Fibroblast of the aortic adventitia (primary cell): Measurements from ENCODE around the gene CCNY. TPM values are rescaled to one million over a fixed set of nuclear protein-coding genes. Genes with fewer than 3 reads are reported as not detected.

Source experiments
- DNase-seq: peaks from one replicate; pipeline ENCODE4 v3.0.0-alpha.2; 2010; ENCODE audit warnings: low read depth
- H3K4me3 ChIP-seq: 2 replicates; pipeline ENCODE4 v1.5.1; 2011; ENCODE audit warnings: low read depth, mild to moderate bottlenecking, control low read depth, low read length, moderate library complexity
- CTCF ChIP-seq: IDR thresholded peaks from 2 replicates; pipeline ENCODE4 v1.5.1; 2011; ENCODE audit warnings: mild to moderate bottlenecking, low read length, control low read depth, inconsistent platforms; ENCODE audit not compliant: insufficient read depth
- total RNA-seq: library from RNA; depleted of rRNA; stranded (reverse); fragments of >200 nt; gene quantifications from 2 replicates; pipeline ENCODE4 v1.2.3, GENCODE V29; 2012; ENCODE audit warnings: low replicate concordance

The CCNY gene
- total RNA-seq, 1 donor = 55.4 TPM

DNA sequence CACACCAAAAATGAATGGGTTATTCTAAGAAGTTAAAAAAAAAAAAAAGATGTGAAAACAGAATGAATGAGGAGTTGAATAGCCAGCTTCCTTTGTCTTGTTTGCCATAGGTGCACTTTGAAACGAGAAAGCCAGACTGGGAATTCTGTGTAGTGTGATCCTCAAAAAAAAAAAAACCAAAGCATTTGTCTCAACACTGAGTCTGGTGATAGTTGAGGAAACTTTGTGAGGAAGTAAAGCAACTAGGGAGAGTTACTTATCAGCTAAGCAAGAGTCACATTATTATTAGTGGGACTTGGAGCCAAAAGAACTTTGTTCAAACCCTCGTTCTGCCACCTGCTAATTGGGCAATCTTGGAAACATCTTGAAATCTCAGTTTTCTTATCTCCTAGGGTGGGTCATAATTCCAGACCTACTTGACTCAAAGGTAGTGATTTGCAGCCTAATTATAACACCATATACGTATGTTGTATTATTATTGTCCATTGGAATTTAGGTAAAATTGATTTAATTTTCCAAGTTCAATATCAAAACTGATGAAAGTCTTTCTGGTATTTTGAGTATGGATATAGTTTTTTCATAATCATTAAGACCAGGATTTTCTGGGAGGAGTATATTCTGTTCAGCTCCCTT is 169.0 kb downstream of the CCNY start:
- H3K4me3 ChIP-seq = no peak overlapping the region
- no peak for TF ChIP-seq CTCF
- DNase-seq = no peak

- H3K4me3 ChIP-seq = no peak overlapping the region
- no peak for DNase-seq
- no peak for TF ChIP-seq CTCF
Measured at GRCh38 chr10:35506741-35507140, 170.4 kb downstream of the CCNY start.

GRCh38 chr10:35507519-35508109 is 171.3 kb downstream of the CCNY start:
- no peak for DNase-seq
- no peak for TF ChIP-seq CTCF
- no peak overlapping the region for H3K4me3 ChIP-seq

DNA sequence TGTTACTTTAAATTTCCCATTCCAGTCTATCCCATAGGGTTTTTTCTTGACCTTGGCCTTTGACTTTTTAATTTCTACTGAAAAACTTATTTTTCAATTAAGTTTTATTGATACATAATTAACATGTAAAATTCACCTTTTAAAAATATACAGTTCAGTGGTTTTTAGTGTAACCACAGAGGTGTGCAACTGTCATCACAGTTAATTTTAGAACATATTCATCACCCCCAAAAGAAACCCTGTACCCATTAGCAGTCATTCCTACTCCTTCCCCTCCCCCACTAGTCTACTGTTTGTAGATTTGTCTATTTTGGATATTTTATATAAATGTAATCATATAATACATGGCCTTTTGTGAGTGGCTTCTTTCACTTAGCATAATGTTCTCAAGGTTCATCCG is 172.3 kb downstream of the CCNY start:
- TF ChIP-seq CTCF = no peak
- H3K4me3 ChIP-seq = no peak overlapping the region
- no peak for DNase-seq

DNA sequence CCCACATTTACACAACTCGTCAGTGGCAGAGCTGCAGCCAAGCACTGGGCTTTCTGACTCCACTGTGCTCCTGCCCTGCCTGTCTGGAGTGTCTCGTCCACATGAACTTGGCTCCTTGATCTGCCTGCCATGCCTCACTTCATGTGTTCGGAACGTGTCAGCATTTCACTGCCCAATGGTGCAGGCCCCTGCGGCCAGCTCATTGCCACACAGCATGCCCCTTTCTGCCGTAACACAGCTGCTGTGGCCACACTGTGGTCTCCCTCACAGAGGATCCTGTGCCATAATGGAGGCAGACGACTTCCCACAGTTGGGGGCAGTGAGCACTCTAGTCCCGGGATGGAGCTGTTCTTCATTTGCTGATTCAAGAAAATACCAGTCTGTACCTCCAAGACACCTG is 174.6 kb downstream of the CCNY start:
- DNase-seq = no peak
- no peak for TF ChIP-seq CTCF
- no peak overlapping the region for H3K4me3 ChIP-seq

- no peak for TF ChIP-seq CTCF
- H3K4me3 ChIP-seq = no peak overlapping the region
- DNase-seq = no peak
Measured at GRCh38 chr10:35511647-35512046, 175.3 kb downstream of the CCNY start.
